Calu3 (cell line): ENCODE data around the gene SSR2. TPM values are rescaled to one million over a fixed set of nuclear protein-coding genes. Genes with fewer than 3 reads are reported as not detected.
A peak's percentile ranks its signal among the peaks of the same experiment; 100 is the strongest.

Experiments used
- BruUV-seq: library from RNA; stranded (reverse); fragments of 400-500 nt; replicated peaks from 2 replicates; lab custom pipeline; 2021; lab: Mats Ljungman, UMichigan
- CTCF ChIA-PET: fragments of 300-600 bp; sonication (Branson Sonifier 250); formaldehyde crosslinking; loops from one replicate; lab custom pipeline; 2022; ENCODE audit warnings: antibody characterized with exemption; lab: Charles Lee
- DNase-seq: peaks from one replicate; pipeline ENCODE4 v3.0.0; 2022
- H3K27ac Mint-ChIP-seq: one replicate; pipeline ENCODE4 v1.8.0; 2022; ENCODE audit warnings: mixed read lengths; ENCODE audit not compliant: unreplicated experiment
- H3K27me3 Mint-ChIP-seq: one replicate; pipeline ENCODE4 v1.8.0; 2022; ENCODE audit warnings: mixed read lengths; ENCODE audit not compliant: unreplicated experiment
- H3K36me3 Mint-ChIP-seq: one replicate; pipeline ENCODE4 v1.8.0; 2022; ENCODE audit warnings: mild to moderate bottlenecking, moderate library complexity, mixed read lengths; ENCODE audit not compliant: insufficient read depth, unreplicated experiment
- H3K4me1 Mint-ChIP-seq: one replicate; pipeline ENCODE4 v1.8.0; 2022; ENCODE audit warnings: mild to moderate bottlenecking, low read depth, mixed read lengths; ENCODE audit not compliant: unreplicated experiment
- H3K4me3 Mint-ChIP-seq: one replicate; pipeline ENCODE4 v1.8.0; 2022; ENCODE audit warnings: mild to moderate bottlenecking, low read depth, moderate library complexity, mixed read lengths; ENCODE audit not compliant: unreplicated experiment
- H3K9me3 Mint-ChIP-seq: one replicate; pipeline ENCODE4 v1.8.0; 2022; ENCODE audit warnings: low read depth, mixed read lengths; ENCODE audit not compliant: unreplicated experiment
- CTCF ChIP-seq: fragments of 200-600 bp; IDR thresholded peaks from one replicate; pipeline ENCODE4 v1.8.0; 2022; ENCODE audit warnings: antibody characterized with exemption; ENCODE audit not compliant: unreplicated experiment
- intact Hi-C: fragments of 100-400 bp; cut with micrococcal nuclease; formaldehyde crosslinking; loops from one replicate; pipeline ENCODE4 v1.10.0; 2022; ENCODE audit not compliant: unreplicated experiment
- total RNA-seq: library from RNA; stranded (reverse); gene quantifications from 2 replicates; pipeline ENCODE4 v1.2.3, GENCODE V29; 2022

The SSR2 gene
- total RNA-seq, 1 experiment from 2014 or later = 246 TPM

- Mint-ChIP-seq H3K9me3 (no peaks in the 10 kb centered on the region), H3K27me3 (no peaks in the 10 kb centered on the region), H3K4me1 (peaks cover 44% of the 10 kb centered on the region), H3K36me3 (peaks cover 47% of the 10 kb centered on the region), H3K27ac (peak overlapping the region; percentile 78), H3K4me3 (peak overlapping the region; percentile 41)
- DNase-seq = peak; percentile 70
- BruUV-seq = no TSS peak
- TF ChIP-seq CTCF = no peak
- intact Hi-C loops = no loop called here
- CTCF ChIA-PET = interaction anchor here (0.7 to 1.8 kb wide), 4 partner anchors 19 to 69 kb away, joined by 3 to 5 read pairs (median 4); no protein-coding TSS in a partner anchor
Observed at GRCh38 chr1:156006666-156007376, 13.9 kb downstream of the SSR2 start.

GRCh38 chr1:156004843-156005584, 15.7 kb downstream of the SSR2 start:
- BruUV-seq = no TSS peak
- Mint-ChIP-seq H3K9me3 (no peaks in the 10 kb centered on the region), H3K4me1 (peaks cover 54% of the 10 kb centered on the region), H3K27ac (peak overlapping the region; percentile 34), H3K36me3 (peaks cover 37% of the 10 kb centered on the region), H3K4me3 (no peak overlapping the region), H3K27me3 (no peaks in the 10 kb centered on the region)
- CTCF ChIA-PET = interaction anchor here (1.0 kb wide), 1 partner anchor 15 kb away, joined by 4 read pairs; no protein-coding TSS in a partner anchor
- no peak for DNase-seq
- TF ChIP-seq CTCF = no peak
- intact Hi-C loops = no loop called here

- peaks cover 54% of the 10 kb centered on the region for H3K4me1 Mint-ChIP-seq
- no peak for DNase-seq
- H3K4me3 Mint-ChIP-seq = peak overlapping the region; percentile 20
- intact Hi-C loops = no loop called here
- CTCF ChIA-PET = interaction anchor here (0.5 to 1.7 kb wide), 5 partner anchors 15 to 73 kb away, joined by 3 to 7 read pairs (median 5); no protein-coding TSS in a partner anchor
- TF ChIP-seq CTCF = no peak
- peaks cover 26% of the 10 kb centered on the region for H3K36me3 Mint-ChIP-seq
- no peaks in the 10 kb centered on the region for H3K27me3 Mint-ChIP-seq
- BruUV-seq = no TSS peak
- peak overlapping the region; percentile 15 for H3K27ac Mint-ChIP-seq
- H3K9me3 Mint-ChIP-seq = no peaks in the 10 kb centered on the region
Observed at GRCh38 chr1:156003923-156004188, 16.9 kb downstream of the SSR2 start.

- no peaks in the 10 kb centered on the region for H3K27me3 Mint-ChIP-seq
- no TSS peak for BruUV-seq
- H3K9me3 Mint-ChIP-seq = no peaks in the 10 kb centered on the region
- peak overlapping the region; percentile 20 for H3K4me3 Mint-ChIP-seq
- no peak for TF ChIP-seq CTCF
- intact Hi-C loops = no loop called here
- H3K36me3 Mint-ChIP-seq = peaks cover 19% of the 10 kb centered on the region
- peaks cover 54% of the 10 kb centered on the region for H3K4me1 Mint-ChIP-seq
- no peak for DNase-seq
- CTCF ChIA-PET = interaction anchor here (1.2 to 1.7 kb wide), 3 partner anchors 23 to 64 kb away, joined by 3 to 7 read pairs (median 6); partner anchors contain the start of gene ARHGEF2
- H3K27ac Mint-ChIP-seq = peak overlapping the region; percentile 15
Observed at GRCh38 chr1:156002188-156002911, 18.4 kb downstream of the SSR2 start.
